GM20000 (cell line): ENCODE results near the gene SVBP.

ENCODE experiments used
- DNase-seq: peaks from one replicate; pipeline ENCODE4 v3.0.0; 2012; ENCODE audit warnings: low spot score
- CTCF ChIP-seq: IDR thresholded peaks from 2 replicates; pipeline ENCODE4 v1.5.1; 2012; ENCODE audit warnings: mild to moderate bottlenecking, control low read depth; ENCODE audit errors: extremely low read depth, missing control alignments

The SVBP gene

GRCh38 chr1:42837709-42838108 is 20.5 kb upstream of the SVBP start:
- no peak for DNase-seq
- no peak for TF ChIP-seq CTCF

- DNase-seq, result no peak
- TF ChIP-seq CTCF, result no peak
These were observed 18.2 kb upstream of the SVBP start for GRCh38 chr1:42835422-42835821.

- DNase-seq, result no peak
- no peak for TF ChIP-seq CTCF
These were observed 17.6 kb upstream of the SVBP start for GRCh38 chr1:42834803-42835202.

- DNase-seq, result no peak
- TF ChIP-seq CTCF, result no peak
These were observed 16.8 kb upstream of the SVBP start for GRCh38 chr1:42833981-42834380.

- no peak for TF ChIP-seq CTCF
- DNase-seq, result no peak
These were observed 15.5 kb upstream of the SVBP start for GRCh38 chr1:42832641-42833240.

GRCh38 chr1:42831273-42831672 is 14.1 kb upstream of the SVBP start:
- TF ChIP-seq CTCF, result no peak
- no peak for DNase-seq

GRCh38 chr1:42830631-42831030 is 13.4 kb upstream of the SVBP start:
- TF ChIP-seq CTCF, result no peak
- no peak for DNase-seq
